ENCODE results near the gene PSAT1. TPM values are rescaled to one million over a fixed set of nuclear protein-coding genes. Genes with fewer than 3 reads are reported as not detected.

The PSAT1 gene
- total and polyA plus RNA-seq, 2 experiments from 2014 or later: 414 to 486 TPM

DNA sequence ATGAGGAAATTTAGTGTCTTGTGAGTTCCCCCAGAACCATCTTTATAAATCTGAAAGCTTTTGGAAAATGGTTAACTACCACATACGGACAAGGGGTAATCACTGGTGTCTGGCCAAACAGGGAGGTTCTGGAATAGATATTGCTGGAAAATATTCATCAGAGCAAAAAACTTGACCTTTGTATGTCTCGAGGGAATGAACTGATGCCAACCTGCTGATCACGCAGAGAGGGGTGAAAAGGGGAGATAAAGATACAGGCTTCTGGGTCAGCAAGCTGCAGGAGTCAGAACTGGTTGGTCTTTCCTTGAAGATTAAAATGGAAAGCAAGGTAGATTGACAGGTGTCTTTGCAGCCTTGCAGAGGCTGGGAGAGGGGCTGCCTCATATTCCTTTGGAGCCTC is 35.5 kb downstream of the PSAT1 start (continued):
- TF ChIP-seq, protein P1, sequence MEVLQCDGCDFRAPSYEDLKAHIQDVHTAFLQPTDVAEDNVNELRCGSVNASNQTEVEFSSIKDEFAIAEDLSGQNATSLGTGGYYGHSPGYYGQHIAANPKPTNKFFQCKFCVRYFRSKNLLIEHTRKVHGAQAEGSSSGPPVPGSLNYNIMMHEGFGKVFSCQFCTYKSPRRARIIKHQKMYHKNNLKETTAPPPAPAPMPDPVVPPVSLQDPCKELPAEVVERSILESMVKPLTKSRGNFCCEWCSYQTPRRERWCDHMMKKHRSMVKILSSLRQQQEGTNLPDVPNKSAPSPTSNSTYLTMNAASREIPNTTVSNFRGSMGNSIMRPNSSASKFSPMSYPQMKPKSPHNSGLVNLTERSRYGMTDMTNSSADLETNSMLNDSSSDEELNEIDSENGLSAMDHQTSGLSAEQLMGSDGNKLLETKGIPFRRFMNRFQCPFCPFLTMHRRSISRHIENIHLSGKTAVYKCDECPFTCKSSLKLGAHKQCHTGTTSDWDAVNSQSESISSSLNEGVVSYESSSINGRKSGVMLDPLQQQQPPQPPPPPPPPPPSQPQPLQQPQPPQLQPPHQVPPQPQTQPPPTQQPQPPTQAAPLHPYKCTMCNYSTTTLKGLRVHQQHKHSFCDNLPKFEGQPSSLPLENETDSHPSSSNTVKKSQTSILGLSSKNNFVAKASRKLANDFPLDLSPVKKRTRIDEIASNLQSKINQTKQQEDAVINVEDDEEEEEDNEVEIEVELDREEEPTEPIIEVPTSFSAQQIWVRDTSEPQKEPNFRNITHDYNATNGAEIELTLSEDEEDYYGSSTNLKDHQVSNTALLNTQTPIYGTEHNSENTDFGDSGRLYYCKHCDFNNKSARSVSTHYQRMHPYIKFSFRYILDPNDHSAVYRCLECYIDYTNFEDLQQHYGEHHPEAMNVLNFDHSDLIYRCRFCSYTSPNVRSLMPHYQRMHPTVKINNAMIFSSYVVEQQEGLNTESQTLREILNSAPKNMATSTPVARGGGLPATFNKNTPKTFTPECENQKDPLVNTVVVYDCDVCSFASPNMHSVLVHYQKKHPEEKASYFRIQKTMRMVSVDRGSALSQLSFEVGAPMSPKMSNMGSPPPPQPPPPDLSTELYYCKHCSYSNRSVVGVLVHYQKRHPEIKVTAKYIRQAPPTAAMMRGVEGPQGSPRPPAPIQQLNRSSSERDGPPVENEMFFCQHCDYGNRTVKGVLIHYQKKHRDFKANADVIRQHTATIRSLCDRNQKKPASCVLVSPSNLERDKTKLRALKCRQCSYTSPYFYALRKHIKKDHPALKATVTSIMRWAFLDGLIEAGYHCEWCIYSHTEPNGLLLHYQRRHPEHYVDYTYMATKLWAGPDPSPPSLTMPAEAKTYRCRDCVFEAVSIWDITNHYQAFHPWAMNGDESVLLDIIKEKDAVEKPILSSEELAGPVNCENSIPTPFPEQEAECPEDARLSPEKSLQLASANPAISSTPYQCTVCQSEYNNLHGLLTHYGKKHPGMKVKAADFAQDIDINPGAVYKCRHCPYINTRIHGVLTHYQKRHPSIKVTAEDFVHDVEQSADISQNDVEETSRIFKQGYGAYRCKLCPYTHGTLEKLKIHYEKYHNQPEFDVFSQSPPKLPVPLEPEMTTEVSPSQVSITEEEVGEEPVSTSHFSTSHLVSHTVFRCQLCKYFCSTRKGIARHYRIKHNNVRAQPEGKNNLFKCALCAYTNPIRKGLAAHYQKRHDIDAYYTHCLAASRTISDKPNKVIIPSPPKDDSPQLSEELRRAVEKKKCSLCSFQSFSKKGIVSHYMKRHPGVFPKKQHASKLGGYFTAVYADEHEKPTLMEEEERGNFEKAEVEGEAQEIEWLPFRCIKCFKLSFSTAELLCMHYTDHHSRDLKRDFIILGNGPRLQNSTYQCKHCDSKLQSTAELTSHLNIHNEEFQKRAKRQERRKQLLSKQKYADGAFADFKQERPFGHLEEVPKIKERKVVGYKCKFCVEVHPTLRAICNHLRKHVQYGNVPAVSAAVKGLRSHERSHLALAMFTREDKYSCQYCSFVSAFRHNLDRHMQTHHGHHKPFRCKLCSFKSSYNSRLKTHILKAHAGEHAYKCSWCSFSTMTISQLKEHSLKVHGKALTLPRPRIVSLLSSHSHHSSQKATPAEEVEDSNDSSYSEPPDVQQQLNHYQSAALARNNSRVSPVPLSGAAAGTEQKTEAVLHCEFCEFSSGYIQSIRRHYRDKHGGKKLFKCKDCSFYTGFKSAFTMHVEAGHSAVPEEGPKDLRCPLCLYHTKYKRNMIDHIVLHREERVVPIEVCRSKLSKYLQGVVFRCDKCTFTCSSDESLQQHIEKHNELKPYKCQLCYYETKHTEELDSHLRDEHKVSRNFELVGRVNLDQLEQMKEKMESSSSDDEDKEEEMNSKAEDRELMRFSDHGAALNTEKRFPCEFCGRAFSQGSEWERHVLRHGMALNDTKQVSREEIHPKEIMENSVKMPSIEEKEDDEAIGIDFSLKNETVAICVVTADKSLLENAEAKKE (CRISPR knock-in tag; IDR thresholded peaks at IDR 0.05): no peak
- TF ChIP-seq ZNF114 (CRISPR knock-in tag; IDR thresholded peaks at IDR 0.05): no peak
- TF ChIP-seq, protein P2, sequence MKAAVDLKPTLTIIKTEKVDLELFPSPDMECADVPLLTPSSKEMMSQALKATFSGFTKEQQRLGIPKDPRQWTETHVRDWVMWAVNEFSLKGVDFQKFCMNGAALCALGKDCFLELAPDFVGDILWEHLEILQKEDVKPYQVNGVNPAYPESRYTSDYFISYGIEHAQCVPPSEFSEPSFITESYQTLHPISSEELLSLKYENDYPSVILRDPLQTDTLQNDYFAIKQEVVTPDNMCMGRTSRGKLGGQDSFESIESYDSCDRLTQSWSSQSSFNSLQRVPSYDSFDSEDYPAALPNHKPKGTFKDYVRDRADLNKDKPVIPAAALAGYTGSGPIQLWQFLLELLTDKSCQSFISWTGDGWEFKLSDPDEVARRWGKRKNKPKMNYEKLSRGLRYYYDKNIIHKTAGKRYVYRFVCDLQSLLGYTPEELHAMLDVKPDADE (IDR thresholded peaks at IDR 0.05): no peak
- TF ChIP-seq POLR2AphosphoS5 (IDR thresholded peaks at IDR 0.05; ENCODE audit: low read depth): no peak
- TF ChIP-seq, protein P3, sequence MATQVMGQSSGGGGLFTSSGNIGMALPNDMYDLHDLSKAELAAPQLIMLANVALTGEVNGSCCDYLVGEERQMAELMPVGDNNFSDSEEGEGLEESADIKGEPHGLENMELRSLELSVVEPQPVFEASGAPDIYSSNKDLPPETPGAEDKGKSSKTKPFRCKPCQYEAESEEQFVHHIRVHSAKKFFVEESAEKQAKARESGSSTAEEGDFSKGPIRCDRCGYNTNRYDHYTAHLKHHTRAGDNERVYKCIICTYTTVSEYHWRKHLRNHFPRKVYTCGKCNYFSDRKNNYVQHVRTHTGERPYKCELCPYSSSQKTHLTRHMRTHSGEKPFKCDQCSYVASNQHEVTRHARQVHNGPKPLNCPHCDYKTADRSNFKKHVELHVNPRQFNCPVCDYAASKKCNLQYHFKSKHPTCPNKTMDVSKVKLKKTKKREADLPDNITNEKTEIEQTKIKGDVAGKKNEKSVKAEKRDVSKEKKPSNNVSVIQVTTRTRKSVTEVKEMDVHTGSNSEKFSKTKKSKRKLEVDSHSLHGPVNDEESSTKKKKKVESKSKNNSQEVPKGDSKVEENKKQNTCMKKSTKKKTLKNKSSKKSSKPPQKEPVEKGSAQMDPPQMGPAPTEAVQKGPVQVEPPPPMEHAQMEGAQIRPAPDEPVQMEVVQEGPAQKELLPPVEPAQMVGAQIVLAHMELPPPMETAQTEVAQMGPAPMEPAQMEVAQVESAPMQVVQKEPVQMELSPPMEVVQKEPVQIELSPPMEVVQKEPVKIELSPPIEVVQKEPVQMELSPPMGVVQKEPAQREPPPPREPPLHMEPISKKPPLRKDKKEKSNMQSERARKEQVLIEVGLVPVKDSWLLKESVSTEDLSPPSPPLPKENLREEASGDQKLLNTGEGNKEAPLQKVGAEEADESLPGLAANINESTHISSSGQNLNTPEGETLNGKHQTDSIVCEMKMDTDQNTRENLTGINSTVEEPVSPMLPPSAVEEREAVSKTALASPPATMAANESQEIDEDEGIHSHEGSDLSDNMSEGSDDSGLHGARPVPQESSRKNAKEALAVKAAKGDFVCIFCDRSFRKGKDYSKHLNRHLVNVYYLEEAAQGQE (IDR thresholded peaks at IDR 0.05; ENCODE audit: unreplicated experiment): no peak
- TF ChIP-seq EZH2 (IDR thresholded peaks at IDR 0.05; ENCODE audit: low read depth, unreplicated experiment): no peak
- no peak for TF ChIP-seq CREB1 (CRISPR knock-in tag; IDR thresholded peaks at IDR 0.05; ENCODE audit: low read depth)
- TF ChIP-seq NANOG (IDR thresholded peaks at IDR 0.05; ENCODE audit: borderline replicate concordance): no peak
